HEK293T (cell line): ENCODE data around the gene XRCC1.

Experiments
- ARNT ChIP-seq: fragments of 450-650 bp; IDR thresholded peaks from 2 replicates; pipeline ENCODE4 v1.6.1; 2017; ENCODE audit warnings: mild to moderate bottlenecking
- FOXA1 ChIP-seq: fragments of 450-650 bp; IDR thresholded peaks from 2 replicates; pipeline ENCODE4 v1.6.1; 2016; ENCODE audit warnings: mild to moderate bottlenecking
- HDGF ChIP-seq: fragments of 450-650 bp; IDR thresholded peaks from 2 replicates; pipeline ENCODE4 v1.6.1; 2017; ENCODE audit warnings: antibody characterized with exemption, borderline replicate concordance
- L3MBTL2 ChIP-seq: fragments of 450-650 bp; conservative IDR thresholded peaks from 2 replicates; pipeline ENCODE4 v1.6.1; 2016; ENCODE audit warnings: mild to moderate bottlenecking
- PKNOX1 ChIP-seq: fragments of 450-650 bp; IDR thresholded peaks from 2 replicates; pipeline ENCODE4 v1.6.1; 2016
- SP1 ChIP-seq: fragments of 450-650 bp; IDR thresholded peaks from 2 replicates; pipeline ENCODE4 v1.6.1; 2017
- SUZ12 ChIP-seq: fragments of 450-650 bp; IDR thresholded peaks from 2 replicates; pipeline ENCODE4 v1.6.1; 2016; ENCODE audit warnings: mild to moderate bottlenecking
- TARDBP ChIP-seq: fragments of 450-650 bp; IDR thresholded peaks from 2 replicates; pipeline ENCODE4 v1.6.1; 2016

- TF ChIP-seq PKNOX1 (no peak), L3MBTL2 (peak; percentile 93), FOXA1 (no peak), SP1 (no peak), SUZ12 (no peak), TARDBP (no peak), ARNT (no peak), HDGF (no peak)
These were observed 44.1 kb upstream of the XRCC1 start, which contains the start of gene ZNF428 for GRCh38 chr19:43619262-43620060.
